HepG2 (cell line): ENCODE measurements around the gene WNT1. TPM values are rescaled to one million over a fixed set of nuclear protein-coding genes. Genes with fewer than 3 reads are reported as not detected.

Source experiments
- ARID5B ChIP-seq: IDR thresholded peaks from 2 replicates; pipeline ENCODE4 v1.4.0; 2020; ENCODE audit warnings: mild to moderate bottlenecking, missing genetic modification reagents
- ATF3 ChIP-seq: sonication (generic); formaldehyde crosslinking; IDR thresholded peaks from 2 replicates; pipeline ENCODE4 v1.4.0; 2020; ENCODE audit warnings: missing genetic modification reagents
- CSRNP1 ChIP-seq: sonication (generic); formaldehyde crosslinking; IDR thresholded peaks from 2 replicates; pipeline ENCODE4 v1.8.1; 2023; ENCODE audit warnings: mild to moderate bottlenecking, missing genetic modification reagents
- MAFK ChIP-seq, 2 experiments: IDR thresholded peaks in 1 of 2; conservative IDR thresholded peaks in 1 of 2; 2 replicates each; pipeline ENCODE4 v1.6.1; 2011; ENCODE audit warnings: improper control_type of control experiment in 2 of 2, low read length in 2 of 2
- RARG ChIP-seq: sonication (generic); formaldehyde crosslinking; IDR thresholded peaks from 2 replicates; pipeline ENCODE4 v1.4.0; 2020; ENCODE audit warnings: low read depth, mild to moderate bottlenecking, missing genetic modification reagents
- RXRB ChIP-seq: IDR thresholded peaks from 2 replicates; pipeline ENCODE4 v1.6.1; 2016; ENCODE audit warnings: borderline replicate concordance, missing genetic modification reagents, missing compliant biosample characterization
- SMC3 ChIP-seq: IDR thresholded peaks from 2 replicates; pipeline ENCODE4 v1.6.1; 2011; ENCODE audit warnings: low read length, improper control_type of control experiment
- SNAI1 ChIP-seq: sonication (generic); formaldehyde crosslinking; IDR thresholded peaks from 2 replicates; pipeline ENCODE4 v1.5.0; 2020; ENCODE audit warnings: mild to moderate bottlenecking, missing genetic modification reagents, borderline replicate concordance
- SNAPC2 ChIP-seq: sonication (generic); formaldehyde crosslinking; IDR thresholded peaks from 2 replicates; pipeline ENCODE4 v1.8.1; 2022; ENCODE audit warnings: mild to moderate bottlenecking, missing genetic modification reagents
- ZFP1 ChIP-seq: IDR thresholded peaks from 2 replicates; pipeline ENCODE4 v1.6.1; 2016
- ZHX2 ChIP-seq, 2 experiments: sonication (generic) in 1 of 2; formaldehyde crosslinking in 1 of 2; IDR thresholded peaks; 2 replicates each; pipeline versions ENCODE4 v1.6.1 to v1.9.0; 2014 to 2022; ENCODE audit warnings: antibody characterized with exemption in 1 of 2, borderline replicate concordance in 1 of 2, inconsistent platforms in 1 of 2, low read depth in 1 of 2, missing genetic modification reagents in 1 of 2
- ZNF124 ChIP-seq: sonication (generic); formaldehyde crosslinking; IDR thresholded peaks from 2 replicates; pipeline ENCODE4 v1.4.0; 2020; ENCODE audit warnings: missing genetic modification reagents
- polyA plus RNA-seq, 8 experiments: library from polyadenylated mRNA; depleted of rRNA in 3 of 8; stranded (reverse) in 7 of 8; unstranded in 1 of 8; fragments of >200 nt; fragmentation: Illumina TruSeq in 4 of 8; extraction: Trizol in 4 of 8; gene quantifications; 2 replicates each; pipeline versions ENCODE4 v1.2.1 to v1.2.3, GENCODE V29; 2011 to 2016; ENCODE audit warnings: low read depth in 4 of 8, missing spikeins in 1 of 8, mixed read lengths in 1 of 8; ENCODE audit not compliant: insufficient read depth in 1 of 8
- total RNA-seq, 5 experiments: library from RNA; depleted of rRNA; stranded (reverse); fragments of >200 nt; fragmentation: Illumina TruSeq; extraction: Trizol; gene quantifications; 2 replicates each; pipeline ENCODE4 v1.2.3, GENCODE V29; 2016; ENCODE audit warnings: low read depth in 1 of 5

Gene WNT1
- total and polyA plus RNA-seq, 2 of the 13 experiments (the other 11 are each of a cell fraction or from before 2014, with no cell fraction given): not detected

- TF ChIP-seq ZHX2 (IDR thresholded peaks at IDR 0.05; ENCODE audit: low read depth): peak; percentile 75
- no peak for TF ChIP-seq ZHX2 (CRISPR knock-in tag; IDR thresholded peaks at IDR 0.05; ENCODE audit: borderline replicate concordance)
- no peak for TF ChIP-seq SMC3
- TF ChIP-seq RARG (CRISPR knock-in tag): no peak
- TF ChIP-seq ZFP1 (CRISPR knock-in tag): no peak
- no peak for TF ChIP-seq SNAPC2 (CRISPR knock-in tag)
- peak; percentile 38; the same call in 1 of the 2 replicates for TF ChIP-seq ARID5B (CRISPR knock-in tag)
- peak; percentile 44; the same call in 1 of the 2 replicates for TF ChIP-seq ATF3
- TF ChIP-seq RXRB (CRISPR knock-in tag): peak; percentile 58
- TF ChIP-seq CSRNP1 (CRISPR knock-in tag): peak; percentile 61; the same call in 1 of the 2 replicates
- TF ChIP-seq ZNF124: no peak; the same call in 1 of the 2 replicates
- TF ChIP-seq MAFK (conservative IDR thresholded peaks at IDR 0.05 in 1 of 2, IDR thresholded peaks at IDR 0.05 in 1 of 2; ENCODE audit: low read length in 2 of 2): no peak
- TF ChIP-seq SNAI1 (CRISPR knock-in tag): peak; percentile 94; the same call in 1 of the 2 replicates
Measured at GRCh38 chr12:49018261-49019119, 40.4 kb downstream of the WNT1 start, which contains the start of gene PRKAG1 (continued).
